ENCODE measurements around the gene NDUFA6. TPM values are rescaled to one million over a fixed set of nuclear protein-coding genes. Genes with fewer than 3 reads are reported as not detected.

The NDUFA6 gene
- total and polyA plus RNA-seq, 10 of the 15 experiments (the other 5 are each of a cell fraction or from before 2014, with no cell fraction given): 85.9 to 511 (median 128) TPM

DNA sequence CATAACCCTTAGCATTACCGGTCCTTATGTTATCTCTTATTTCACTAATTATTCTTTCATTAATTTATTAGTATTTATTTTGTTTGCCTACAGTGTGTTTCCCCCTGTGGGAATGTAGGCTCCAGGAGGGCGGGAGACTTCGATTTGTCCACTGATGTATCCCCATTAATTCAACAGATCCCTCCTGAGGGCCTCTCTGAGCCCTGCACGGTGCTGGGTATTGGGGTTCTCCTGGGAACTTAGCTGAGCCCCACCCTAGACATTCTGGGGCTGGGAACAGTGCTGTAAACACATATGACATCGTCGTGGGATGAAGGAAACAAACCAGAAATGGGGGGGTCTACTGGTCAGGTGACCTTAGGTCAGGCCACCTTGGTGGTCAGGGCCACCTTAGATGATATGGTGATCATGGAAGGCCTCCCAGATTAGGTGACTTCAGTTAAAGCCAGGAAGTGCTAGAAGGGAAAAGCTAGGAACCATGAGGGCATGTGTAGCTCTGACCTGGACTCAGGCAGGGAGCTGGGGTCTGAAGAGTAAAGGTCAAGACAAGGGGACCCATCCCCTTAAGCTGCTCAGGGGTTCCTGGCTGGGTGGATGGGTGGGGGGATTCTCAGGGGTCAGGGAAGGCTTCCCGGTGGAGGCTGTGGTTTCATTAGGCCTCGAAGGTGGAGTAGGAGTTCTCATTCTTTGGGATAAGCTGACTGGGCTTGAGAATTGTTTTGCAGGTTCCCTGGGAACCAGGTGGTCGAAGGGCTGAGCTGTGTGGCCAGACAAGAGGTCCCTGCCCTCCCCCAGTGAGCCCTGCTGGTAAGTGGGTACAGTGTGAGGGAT lies 15.5 kb downstream of the NDUFA6 start:
- in situ Hi-C loops (cut with MboI) (no loop called here), intact Hi-C loops (cut with micrococcal nuclease; ENCODE audit: unreplicated experiment) (loop anchor here (5.0 kb wide), 1 partner anchor 108 kb away; the partner anchor contains the start of gene SEPTIN3)
- Histone ChIP-seq H3K79me2 (ENCODE audit: control insufficient read depth, insufficient read depth, low read length) (peaks cover 7% of the 10 kb centered on the region), H4K20me1 (ENCODE audit: control insufficient read depth, insufficient read depth) (no peaks in the 10 kb centered on the region), H3K36me3 (ENCODE audit: control insufficient read depth in 2 of 2, insufficient read depth in 2 of 2, low read length in 1 of 2) (no peaks in the 10 kb centered on the region), H3K9me3 (replicated peaks; ENCODE audit: control insufficient read depth, insufficient read depth, low read length) (no peaks in the 10 kb centered on the region), H3K27ac (ENCODE audit: control insufficient read depth, insufficient read depth) (no peak overlapping the region; the same call in 1 of the 2 replicates), H3K4me2 (ENCODE audit: control insufficient read depth, insufficient read depth) (peak overlapping the region; percentile 92), H3K9ac (ENCODE audit: control insufficient read depth, insufficient read depth, low read length) (peak overlapping the region; percentile 62; the same call in 1 of the 2 replicates), H3K4me3 (0 out of 2 replicates have a peak overlapping the region, but pooled peaks have one; percentile 59), H3K4me1 (ENCODE audit: control insufficient read depth, insufficient read depth, low read length) (peaks cover 22% of the 10 kb centered on the region), H2AFZ (ENCODE audit: control insufficient read depth, low read depth, low read length) (peak overlapping the region; percentile 84), H3K27me3 (replicated peaks in 1 of 2; ENCODE audit: control insufficient read depth in 2 of 2, insufficient read depth in 2 of 2, low read length in 1 of 2) (no peaks in the 10 kb centered on the region)
- POLR2A ChIA-PET: interaction anchor here (0.9 kb wide), 1 partner anchor 131 kb away, joined by 5 read pairs; no protein-coding TSS in a partner anchor
- no peak for ATAC-seq
- 75% methylated on average over 9 of the region's 9 CpGs for WGBS (ENCODE audit: insufficient coverage, insufficient replicate concordance, low lambda C conversion rate, missing lambda C conversion rate)
- BruUV-seq (replicated peaks): no TSS peak
- FAIRE-seq: no peak
- no peak for DNase-seq (ENCODE audit: low read depth, low spot score)
- SMC1A ChIA-PET (ENCODE audit: uncharacterized antibody, unreplicated experiment): interaction anchor here (1.3 kb wide), 1 partner anchor 15 kb away, joined by 5 read pairs; the partner anchor contains the start of gene NDUFA6
- CTCF ChIA-PET: interaction anchor here (0.6 to 1.2 kb wide), 2 partner anchors 100 to 107 kb away, joined by 3 to 5 read pairs; no protein-coding TSS in a partner anchor
- RAD21 ChIA-PET (ENCODE audit: unreplicated experiment): no interaction called here
- TF ChIP-seq NR2F1 (conservative IDR thresholded peaks at IDR 0.05) (0 out of 2 replicates have a peak, but pooled peaks have one; percentile 2), JUNB (IDR thresholded peaks at IDR 0.05) (no peak)
- TF ChIP-seq, protein P1, sequence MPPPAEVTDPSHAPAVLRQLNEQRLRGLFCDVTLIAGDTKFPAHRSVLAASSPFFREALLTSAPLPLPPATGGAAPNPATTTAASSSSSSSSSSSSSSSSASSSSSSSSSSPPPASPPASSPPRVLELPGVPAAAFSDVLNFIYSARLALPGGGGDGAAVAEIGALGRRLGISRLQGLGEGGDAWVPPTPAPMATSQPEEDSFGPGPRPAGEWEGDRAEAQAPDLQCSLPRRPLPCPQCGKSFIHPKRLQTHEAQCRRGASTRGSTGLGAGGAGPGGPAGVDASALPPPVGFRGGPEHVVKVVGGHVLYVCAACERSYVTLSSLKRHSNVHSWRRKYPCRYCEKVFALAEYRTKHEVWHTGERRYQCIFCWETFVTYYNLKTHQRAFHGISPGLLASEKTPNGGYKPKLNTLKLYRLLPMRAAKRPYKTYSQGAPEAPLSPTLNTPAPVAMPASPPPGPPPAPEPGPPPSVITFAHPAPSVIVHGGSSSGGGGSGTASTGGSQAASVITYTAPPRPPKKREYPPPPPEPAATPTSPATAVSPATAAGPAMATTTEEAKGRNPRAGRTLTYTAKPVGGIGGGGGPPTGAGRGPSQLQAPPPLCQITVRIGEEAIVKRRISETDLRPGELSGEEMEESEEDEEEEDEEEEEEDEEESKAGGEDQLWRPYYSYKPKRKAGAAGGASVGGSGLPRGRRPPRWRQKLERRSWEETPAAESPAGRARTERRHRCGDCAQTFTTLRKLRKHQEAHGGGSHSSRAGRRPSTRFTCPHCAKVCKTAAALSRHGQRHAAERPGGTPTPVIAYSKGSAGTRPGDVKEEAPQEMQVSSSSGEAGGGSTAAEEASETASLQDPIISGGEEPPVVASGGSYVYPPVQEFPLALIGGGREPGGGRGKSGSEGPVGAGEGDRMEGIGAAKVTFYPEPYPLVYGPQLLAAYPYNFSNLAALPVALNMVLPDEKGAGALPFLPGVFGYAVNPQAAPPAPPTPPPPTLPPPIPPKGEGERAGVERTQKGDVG (CRISPR knock-in tag; IDR thresholded peaks at IDR 0.05): no peak

Measured in GM12878 (cell line).